ENCODE results near the gene SLC20A1.
"Not testable (repeated sequence)": the region's sequence is repeated elsewhere in the genome, so short reads cannot be mapped to it uniquely, and the experiment has no call there.

SLC20A1 gene

DNA sequence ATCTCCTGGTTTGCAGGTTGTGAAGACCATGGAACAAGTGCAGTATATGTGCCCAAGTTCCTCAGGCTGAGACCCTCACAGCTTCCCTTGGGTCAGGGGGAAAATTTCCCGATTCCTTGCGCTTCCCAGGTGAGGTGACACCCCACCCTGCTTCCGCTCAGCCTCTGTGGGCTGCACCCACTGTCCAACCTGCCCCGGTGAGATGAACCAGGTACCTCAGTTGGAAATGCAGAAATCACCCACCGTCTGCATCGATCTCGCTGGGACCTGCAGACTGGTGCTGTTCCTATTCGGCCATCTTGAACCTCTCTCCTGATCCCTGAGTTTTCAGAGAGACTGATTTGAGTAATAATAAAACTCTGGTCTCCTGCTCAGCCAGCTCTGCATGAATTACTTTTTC, 30.7 kb upstream of the SLC20A1 start:
- H3K4me3 ChIP-seq (ENCODE audit: low read depth, low read length) = no peak overlapping the region
- no peak for DNase-seq (ENCODE audit: low read depth)
- TF ChIP-seq, protein P1, sequence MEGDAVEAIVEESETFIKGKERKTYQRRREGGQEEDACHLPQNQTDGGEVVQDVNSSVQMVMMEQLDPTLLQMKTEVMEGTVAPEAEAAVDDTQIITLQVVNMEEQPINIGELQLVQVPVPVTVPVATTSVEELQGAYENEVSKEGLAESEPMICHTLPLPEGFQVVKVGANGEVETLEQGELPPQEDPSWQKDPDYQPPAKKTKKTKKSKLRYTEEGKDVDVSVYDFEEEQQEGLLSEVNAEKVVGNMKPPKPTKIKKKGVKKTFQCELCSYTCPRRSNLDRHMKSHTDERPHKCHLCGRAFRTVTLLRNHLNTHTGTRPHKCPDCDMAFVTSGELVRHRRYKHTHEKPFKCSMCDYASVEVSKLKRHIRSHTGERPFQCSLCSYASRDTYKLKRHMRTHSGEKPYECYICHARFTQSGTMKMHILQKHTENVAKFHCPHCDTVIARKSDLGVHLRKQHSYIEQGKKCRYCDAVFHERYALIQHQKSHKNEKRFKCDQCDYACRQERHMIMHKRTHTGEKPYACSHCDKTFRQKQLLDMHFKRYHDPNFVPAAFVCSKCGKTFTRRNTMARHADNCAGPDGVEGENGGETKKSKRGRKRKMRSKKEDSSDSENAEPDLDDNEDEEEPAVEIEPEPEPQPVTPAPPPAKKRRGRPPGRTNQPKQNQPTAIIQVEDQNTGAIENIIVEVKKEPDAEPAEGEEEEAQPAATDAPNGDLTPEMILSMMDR (IDR thresholded peaks at IDR 0.05; ENCODE audit: low read depth, low read length, missing control alignments) = no peak
- in situ Hi-C loops (cut with HindIII; ENCODE audit: low sequenced_read_pairs) = no loop called here

DNA sequence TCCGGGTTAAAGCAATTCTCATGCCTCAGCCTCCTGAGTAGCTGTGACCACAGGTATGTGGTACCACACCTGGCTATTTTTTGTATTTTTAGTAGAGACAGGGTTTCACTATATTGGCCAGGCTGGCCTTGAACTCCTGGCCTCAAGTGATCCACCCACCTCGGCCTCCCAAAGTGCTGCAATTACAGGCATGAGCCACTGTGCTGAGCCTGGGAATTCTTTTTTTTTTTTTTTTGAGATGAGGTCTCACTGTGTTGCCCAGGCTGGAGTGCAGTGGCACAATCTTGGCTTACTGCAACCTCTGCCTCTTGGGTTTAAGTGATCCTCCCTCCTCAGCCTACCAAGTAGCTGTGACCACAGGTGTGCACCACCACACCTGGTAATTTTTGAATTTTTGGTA, 29.9 kb upstream of the SLC20A1 start:
- in situ Hi-C loops (cut with HindIII; ENCODE audit: low sequenced_read_pairs); H3K4me3 ChIP-seq (ENCODE audit: low read depth, low read length); DNase-seq (ENCODE audit: low read depth): not testable (repeated sequence)

DNA sequence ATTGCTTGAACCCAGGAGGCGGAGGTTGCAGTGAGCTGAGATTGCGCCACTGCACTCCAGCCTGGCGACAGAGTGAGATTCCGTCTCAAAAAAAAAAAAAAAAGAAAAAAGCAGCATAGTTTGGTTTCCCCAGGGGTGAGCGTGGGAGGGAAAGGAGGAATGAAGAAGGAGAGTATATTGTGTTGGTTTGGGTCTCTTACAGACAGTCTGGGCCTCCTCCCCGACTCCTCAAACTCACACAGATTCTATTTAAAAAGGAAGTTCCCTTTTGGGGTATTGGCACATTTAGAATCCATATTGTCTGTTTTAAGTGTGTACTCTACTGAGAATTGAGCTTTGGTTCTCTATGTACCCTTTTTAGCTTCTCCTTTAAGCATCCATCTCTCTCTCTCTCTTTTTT, 27.4 kb upstream of the SLC20A1 start:
- in situ Hi-C loops (cut with HindIII; ENCODE audit: low sequenced_read_pairs) = no loop called here
- H3K4me3 ChIP-seq (ENCODE audit: low read depth, low read length) = no peak overlapping the region
- TF ChIP-seq, protein P1 (IDR thresholded peaks at IDR 0.05; ENCODE audit: low read depth, low read length, missing control alignments) = no peak
- DNase-seq (ENCODE audit: low read depth) = no peak

DNA sequence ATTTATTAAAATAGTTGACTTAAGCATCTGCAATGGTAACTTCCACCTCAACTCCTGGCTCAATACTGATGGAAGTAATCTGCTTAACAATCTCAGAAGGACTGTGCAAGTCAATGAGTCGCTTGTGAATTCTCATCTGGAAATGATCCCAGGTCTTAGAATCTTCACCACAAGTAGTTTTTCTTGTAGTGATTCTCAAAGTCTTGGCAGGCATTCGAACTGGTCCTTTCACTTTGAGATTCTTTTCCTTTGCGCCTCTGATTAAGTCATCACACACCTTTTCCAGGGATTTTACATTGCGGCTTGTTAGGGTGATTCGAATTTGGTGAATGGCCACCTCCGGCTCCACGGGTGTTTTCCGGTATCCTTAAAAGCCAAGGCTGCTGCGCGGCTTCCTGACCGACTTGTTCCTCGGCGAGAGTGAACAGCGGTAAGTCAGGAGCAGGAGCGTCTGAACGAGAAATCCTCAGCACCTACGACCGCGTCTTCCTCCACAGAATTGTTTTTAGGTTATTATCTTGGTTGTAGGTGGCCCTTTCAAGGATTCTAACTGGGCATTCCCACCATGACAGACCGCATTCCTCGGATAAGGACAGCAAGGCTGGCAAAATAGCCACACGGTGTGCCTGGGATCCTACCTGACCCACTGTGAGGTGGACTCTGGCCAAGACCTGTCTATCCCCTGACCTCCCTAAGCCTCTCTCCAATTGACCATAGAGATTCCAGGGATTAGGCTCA, 23.8 kb upstream of the SLC20A1 start:
- TF ChIP-seq, protein P1 (IDR thresholded peaks at IDR 0.05; ENCODE audit: low read depth, low read length, missing control alignments) = no peak
- H3K4me3 ChIP-seq (ENCODE audit: low read depth, low read length) = peak overlapping the region; percentile 7

DNA sequence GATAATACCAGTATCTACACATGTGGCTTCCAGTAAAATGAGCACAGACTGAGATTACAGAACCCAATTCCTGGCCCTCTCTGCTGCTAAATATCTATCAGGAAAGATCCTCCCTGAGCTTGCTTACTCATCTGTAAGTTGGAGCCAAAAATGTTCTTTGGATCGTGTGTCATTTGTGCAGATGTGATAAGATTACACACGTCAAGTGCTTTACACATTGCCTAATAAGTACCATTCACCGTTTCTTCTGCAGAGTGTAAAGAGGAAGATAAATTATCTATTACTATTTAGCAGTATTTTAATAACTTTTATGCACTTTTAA, 23.2 kb upstream of the SLC20A1 start:
- in situ Hi-C loops (cut with HindIII; ENCODE audit: low sequenced_read_pairs) = no loop called here
- TF ChIP-seq, protein P1 (IDR thresholded peaks at IDR 0.05; ENCODE audit: low read depth, low read length, missing control alignments) = no peak
- H3K4me3 ChIP-seq (ENCODE audit: low read depth, low read length) = no peak overlapping the region
- DNase-seq (ENCODE audit: low read depth) = no peak

More for the DNA sequence above, 23.8 kb upstream of the SLC20A1 start:
- peak; percentile 88 for DNase-seq (ENCODE audit: low read depth)
- in situ Hi-C loops (cut with HindIII; ENCODE audit: low sequenced_read_pairs) = no loop called here

DNA sequence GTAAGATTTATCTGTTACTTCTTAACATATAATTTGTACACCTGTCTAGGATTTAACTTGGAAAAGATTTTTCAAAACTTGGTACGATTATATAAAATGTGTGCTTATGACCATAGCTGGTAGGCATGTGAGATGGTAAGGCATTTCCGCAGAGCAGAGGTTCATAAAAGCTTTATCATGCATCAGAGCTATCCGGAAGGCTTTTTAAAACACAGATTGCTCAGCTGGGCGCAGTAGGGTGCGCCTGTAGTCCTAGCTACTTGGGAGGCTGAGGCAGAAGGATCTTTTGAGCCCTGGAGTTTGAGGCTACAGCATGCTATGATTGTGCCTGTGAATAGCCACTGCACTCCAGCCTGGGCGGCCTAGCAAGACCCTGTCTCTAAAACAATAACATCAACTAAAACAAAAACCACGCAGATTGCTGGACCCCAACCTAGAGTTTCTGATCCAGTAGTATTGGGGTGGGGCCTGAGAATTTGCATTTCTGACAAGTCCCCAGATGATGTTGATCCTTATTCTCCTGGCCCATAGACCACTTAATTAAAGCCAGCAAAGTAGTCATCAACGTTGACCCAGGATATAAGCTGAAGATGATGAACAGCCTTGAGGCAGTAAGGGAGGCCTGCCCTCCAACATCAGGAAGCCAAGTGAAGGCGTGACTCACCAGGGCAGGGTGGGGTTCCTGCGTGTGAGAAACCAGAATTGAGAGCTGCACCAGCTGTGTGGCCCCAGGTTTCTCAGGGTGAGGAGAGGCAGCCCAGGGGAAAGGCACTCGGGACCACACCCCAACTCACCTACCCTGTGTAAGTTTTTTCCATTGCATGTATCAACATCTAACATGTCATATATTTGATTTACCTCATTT, 21.6 kb upstream of the SLC20A1 start:
- in situ Hi-C loops (cut with HindIII; ENCODE audit: low sequenced_read_pairs) = no loop called here
- TF ChIP-seq, protein P1 (IDR thresholded peaks at IDR 0.05; ENCODE audit: low read depth, low read length, missing control alignments) = no peak
- H3K4me3 ChIP-seq (ENCODE audit: low read depth, low read length) = no peak overlapping the region
- no peak for DNase-seq (ENCODE audit: low read depth)
